DOHH2 (cell line): ENCODE results near the gene COL13A1.

Experiments used
- EZH2phosphoT487 ChIP-seq: fragments of 200-600 bp; sonication (generic); IDR thresholded peaks from 2 replicates; pipeline ENCODE4 v1.6.1; 2017; ENCODE audit warnings: borderline replicate concordance, mild to moderate bottlenecking, antibody characterized with exemption, low read length, moderate library complexity, mixed read lengths
- TF ChIP-seq, protein P1 (sequence below): fragments of 200-600 bp; sonication (generic); IDR thresholded peaks from one replicate; pipeline ENCODE4 v1.5.1; 2014; ENCODE audit warnings: antibody characterized with exemption, mild to moderate bottlenecking, low read depth, low read length; ENCODE audit not compliant: poor library complexity, severe bottlenecking

DNA sequence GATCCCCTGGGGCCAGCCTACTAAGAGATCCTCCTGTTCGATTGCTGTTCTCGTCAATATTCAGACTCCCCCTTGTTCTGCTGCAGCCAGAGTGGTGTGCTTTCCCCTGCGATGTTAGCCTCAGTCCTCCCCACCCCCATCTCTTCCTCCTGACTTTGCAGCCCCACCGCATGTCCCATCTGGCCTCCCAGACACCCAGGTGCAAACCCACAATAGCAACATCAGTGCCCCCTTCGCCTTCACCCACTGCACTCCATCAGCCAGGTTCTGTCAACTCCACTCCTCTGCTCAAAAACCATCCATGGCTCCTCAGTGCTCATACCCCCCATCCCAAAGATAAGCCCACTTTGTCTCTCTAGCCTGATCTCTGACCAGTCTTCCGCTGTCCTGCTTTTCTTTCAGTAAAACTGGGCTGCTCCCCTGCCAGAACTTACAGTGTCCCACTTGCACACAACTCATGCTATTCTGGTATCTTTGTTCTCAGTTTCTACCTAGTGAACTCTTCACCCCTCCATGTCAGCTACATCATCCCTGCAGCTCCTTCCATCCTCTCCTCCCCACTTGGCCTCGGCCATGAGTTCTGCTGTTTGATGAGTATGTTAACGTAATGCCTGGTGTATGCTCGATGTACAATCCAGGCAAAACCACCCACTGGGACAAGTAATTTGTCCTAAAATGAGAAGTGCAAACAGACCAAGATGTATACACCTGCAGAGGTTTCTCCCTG is 26.6 kb downstream of the COL13A1 start:
- TF ChIP-seq, protein P1, sequence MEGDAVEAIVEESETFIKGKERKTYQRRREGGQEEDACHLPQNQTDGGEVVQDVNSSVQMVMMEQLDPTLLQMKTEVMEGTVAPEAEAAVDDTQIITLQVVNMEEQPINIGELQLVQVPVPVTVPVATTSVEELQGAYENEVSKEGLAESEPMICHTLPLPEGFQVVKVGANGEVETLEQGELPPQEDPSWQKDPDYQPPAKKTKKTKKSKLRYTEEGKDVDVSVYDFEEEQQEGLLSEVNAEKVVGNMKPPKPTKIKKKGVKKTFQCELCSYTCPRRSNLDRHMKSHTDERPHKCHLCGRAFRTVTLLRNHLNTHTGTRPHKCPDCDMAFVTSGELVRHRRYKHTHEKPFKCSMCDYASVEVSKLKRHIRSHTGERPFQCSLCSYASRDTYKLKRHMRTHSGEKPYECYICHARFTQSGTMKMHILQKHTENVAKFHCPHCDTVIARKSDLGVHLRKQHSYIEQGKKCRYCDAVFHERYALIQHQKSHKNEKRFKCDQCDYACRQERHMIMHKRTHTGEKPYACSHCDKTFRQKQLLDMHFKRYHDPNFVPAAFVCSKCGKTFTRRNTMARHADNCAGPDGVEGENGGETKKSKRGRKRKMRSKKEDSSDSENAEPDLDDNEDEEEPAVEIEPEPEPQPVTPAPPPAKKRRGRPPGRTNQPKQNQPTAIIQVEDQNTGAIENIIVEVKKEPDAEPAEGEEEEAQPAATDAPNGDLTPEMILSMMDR, result no peak
- no peak for TF ChIP-seq EZH2phosphoT487
